Liver (tissue), 9 donors: ENCODE measurements around the gene NUP42. TPM values are rescaled to one million over a fixed set of nuclear protein-coding genes. Genes with fewer than 3 reads are reported as not detected.

ENCODE experiments used
- DNase-seq: peaks from one replicate; pipeline ENCODE4 v3.0.0-alpha.2; 2017; ENCODE audit warnings: low spot score
- H3K27ac ChIP-seq, 2 donors: one replicate each; pipeline ENCODE4 v1.7.0; 2013; ENCODE audit warnings: inconsistent platforms in 2 of 2, low read length in 2 of 2, control low read depth in 1 of 2, low read depth in 1 of 2, mild to moderate bottlenecking in 1 of 2
- H3K27me3 ChIP-seq, 4 donors: one replicate each; pipeline versions ENCODE4 v1.6.1 to v1.7.0; 2013; ENCODE audit warnings: low read length in 3 of 4, inconsistent platforms in 1 of 4, mild to moderate bottlenecking in 1 of 4, moderate library complexity in 1 of 4; ENCODE audit not compliant: control insufficient read depth in 4 of 4, insufficient read depth in 4 of 4
- H3K36me3 ChIP-seq, 4 donors: one replicate each; pipeline versions ENCODE4 v1.6.1 to v1.7.0; 2013; ENCODE audit warnings: low read length in 3 of 4, mild to moderate bottlenecking in 3 of 4, low read depth in 1 of 4, moderate library complexity in 1 of 4; ENCODE audit not compliant: control insufficient read depth in 4 of 4, insufficient read depth in 3 of 4
- H3K4me1 ChIP-seq, 4 donors: one replicate each; pipeline versions ENCODE4 v1.6.1 to v1.7.0; 2013; ENCODE audit warnings: low read length in 3 of 4, mild to moderate bottlenecking in 3 of 4, moderate library complexity in 1 of 4; ENCODE audit not compliant: control insufficient read depth in 4 of 4, insufficient read depth in 4 of 4
- H3K4me3 ChIP-seq, 3 donors: one replicate each; pipeline versions ENCODE4 v1.6.1 to v1.7.0; 2013; ENCODE audit warnings: low read length in 3 of 3, control low read depth in 1 of 3, low read depth in 1 of 3, mild to moderate bottlenecking in 1 of 3
- H3K9ac ChIP-seq, 2 donors: one replicate each; pipeline ENCODE4 v1.7.0; 2013; ENCODE audit warnings: low read length in 2 of 2, mild to moderate bottlenecking in 2 of 2, moderate library complexity in 2 of 2, control low read depth in 1 of 2, low read depth in 1 of 2
- H3K9me3 ChIP-seq, 4 donors: one replicate each; pipeline versions ENCODE4 v1.6.1 to v1.7.0; 2013; ENCODE audit warnings: low read length in 3 of 4; ENCODE audit not compliant: control insufficient read depth in 4 of 4
- ATF3 ChIP-seq: IDR thresholded peaks from 2 replicates; pipeline ENCODE4 v1.6.1; 2016; ENCODE audit warnings: antibody characterized with exemption
- CTCF ChIP-seq: fragments of 150-350 bp; IDR thresholded peaks from 2 replicates; pipeline ENCODE4 v1.5.1; 2017; ENCODE audit warnings: improper control_type of control experiment, low read depth, low read length; ENCODE audit not compliant: missing input control
- EGR1 ChIP-seq, 2 donors: IDR thresholded peaks; 2 replicates each; pipeline ENCODE4 v1.6.1; 2016 to 2018; ENCODE audit warnings: antibody characterized with exemption in 2 of 2, low read depth in 2 of 2
- FOXA1 ChIP-seq: IDR thresholded peaks from 2 replicates; pipeline ENCODE4 v1.6.1; 2016; ENCODE audit warnings: antibody characterized with exemption
- FOXA2 ChIP-seq: IDR thresholded peaks from 2 replicates; pipeline ENCODE4 v1.6.1; 2016; ENCODE audit warnings: antibody characterized with exemption
- GABPA ChIP-seq, 2 donors: IDR thresholded peaks in 1 of 2; conservative IDR thresholded peaks in 1 of 2; 2 replicates each; pipeline ENCODE4 v1.6.1; 2016; ENCODE audit warnings: antibody characterized with exemption in 2 of 2, mild to moderate bottlenecking in 1 of 2, moderate library complexity in 1 of 2
- HNF4A ChIP-seq, 2 donors: conservative IDR thresholded peaks; 2 replicates each; pipeline ENCODE4 v1.6.1; 2016; ENCODE audit warnings: antibody characterized with exemption in 2 of 2, mild to moderate bottlenecking in 2 of 2
- JUND ChIP-seq, 2 donors: IDR thresholded peaks; 2 replicates each; pipeline ENCODE4 v1.6.1; 2016; ENCODE audit warnings: antibody characterized with exemption in 2 of 2
- MAX ChIP-seq: IDR thresholded peaks from 2 replicates; pipeline ENCODE4 v1.6.1; 2016; ENCODE audit warnings: antibody characterized with exemption
- NR2F2 ChIP-seq: IDR thresholded peaks from 2 replicates; pipeline ENCODE4 v1.6.1; 2016; ENCODE audit warnings: antibody characterized with exemption
- RAD21 ChIP-seq, 2 donors: IDR thresholded peaks; 2 replicates each; pipeline ENCODE4 v1.6.1; 2016; ENCODE audit warnings: antibody characterized with exemption in 2 of 2, mild to moderate bottlenecking in 2 of 2
- RXRA ChIP-seq, 2 donors: IDR thresholded peaks; 2 replicates each; pipeline ENCODE4 v1.6.1; 2017 to 2018; ENCODE audit warnings: antibody characterized with exemption in 2 of 2, mild to moderate bottlenecking in 1 of 2
- YY1 ChIP-seq: IDR thresholded peaks from 2 replicates; pipeline ENCODE4 v1.6.1; 2016; ENCODE audit warnings: antibody characterized with exemption, mild to moderate bottlenecking
- WGBS: extraction: QIAGEN DNeasy Blood & Tissue Kit; methylation state at CpG from one replicate; pipeline ENCODE4 v1.1.7; 2013; 5-methylcytosine and 5-hydroxymethylcytosine counted together
- polyA plus RNA-seq, 2 donors: library from polyadenylated mRNA; stranded (reverse) in 1 of 2; unstranded in 1 of 2; fragments of 200-250 nt in 1 of 2; fragments of >200 nt in 1 of 2; fragmentation: Nextera tagmentation in 1 of 2; extraction: Ambion mirVana in 1 of 2; gene quantifications; one replicate each; pipeline versions ENCODE4 v1.2.1 to v1.2.3, GENCODE V29; 2013 to 2015
- total RNA-seq, 2 donors: library from RNA; depleted of rRNA; stranded (reverse); fragments of >200 nt; gene quantifications; one replicate each; pipeline ENCODE4 v1.2.3, GENCODE V29; 2014
- TF ChIP-seq, protein P1 (sequence below): IDR thresholded peaks from 2 replicates; pipeline ENCODE4 v1.6.1; 2016; ENCODE audit warnings: antibody characterized with exemption, mild to moderate bottlenecking
- donor health status: healthy.
- donor health status: healthy.
- donor health status: healthy.
- donor health status: healthy.
- donor health status: healthy.

NUP42 gene
- total and polyA plus RNA-seq, 4 donors, result 11.9 to 35.8 (median 18.3) TPM

DNA sequence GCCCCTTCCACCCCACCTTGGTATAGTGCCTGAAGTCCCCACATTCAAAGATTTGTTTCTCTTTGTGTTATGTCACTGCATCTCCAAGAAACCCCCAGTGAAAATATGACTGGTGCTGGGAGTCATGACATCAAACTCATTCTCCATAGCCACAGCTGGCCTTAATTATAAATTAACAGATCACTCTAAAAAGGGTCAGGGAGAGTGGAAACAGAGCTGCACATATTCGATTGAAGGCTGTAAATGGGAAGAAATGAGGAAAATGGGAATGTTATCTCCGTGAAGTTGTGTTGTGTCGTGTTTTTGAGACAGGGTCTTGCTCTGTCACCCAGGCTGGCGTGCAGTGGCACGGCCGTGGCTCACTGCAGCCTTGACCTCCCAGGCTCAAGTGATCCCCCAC is 24.2 kb upstream of the NUP42 start:
- Histone ChIP-seq H3K4me3 (no peak overlapping the region), H3K36me3 (peaks cover 0 to 9% (median 2%) of the 10 kb centered on the region in 4 donors), H3K27ac (no peak overlapping the region), H3K9ac (no peak overlapping the region), H3K27me3 (no peaks in the 10 kb centered on the region), H3K4me1 (no peaks in the 10 kb centered on the region), H3K9me3 (no peaks in the 10 kb centered on the region)
- DNase-seq, result no peak
- 81% methylated on average over 6 of the region's 6 CpGs for WGBS
- no peak for TF ChIP-seq CTCF
- no peak for TF ChIP-seq NR2F2
- no peak for TF ChIP-seq HNF4A (conservative IDR thresholded peaks at IDR 0.05)
- TF ChIP-seq, protein P1, sequence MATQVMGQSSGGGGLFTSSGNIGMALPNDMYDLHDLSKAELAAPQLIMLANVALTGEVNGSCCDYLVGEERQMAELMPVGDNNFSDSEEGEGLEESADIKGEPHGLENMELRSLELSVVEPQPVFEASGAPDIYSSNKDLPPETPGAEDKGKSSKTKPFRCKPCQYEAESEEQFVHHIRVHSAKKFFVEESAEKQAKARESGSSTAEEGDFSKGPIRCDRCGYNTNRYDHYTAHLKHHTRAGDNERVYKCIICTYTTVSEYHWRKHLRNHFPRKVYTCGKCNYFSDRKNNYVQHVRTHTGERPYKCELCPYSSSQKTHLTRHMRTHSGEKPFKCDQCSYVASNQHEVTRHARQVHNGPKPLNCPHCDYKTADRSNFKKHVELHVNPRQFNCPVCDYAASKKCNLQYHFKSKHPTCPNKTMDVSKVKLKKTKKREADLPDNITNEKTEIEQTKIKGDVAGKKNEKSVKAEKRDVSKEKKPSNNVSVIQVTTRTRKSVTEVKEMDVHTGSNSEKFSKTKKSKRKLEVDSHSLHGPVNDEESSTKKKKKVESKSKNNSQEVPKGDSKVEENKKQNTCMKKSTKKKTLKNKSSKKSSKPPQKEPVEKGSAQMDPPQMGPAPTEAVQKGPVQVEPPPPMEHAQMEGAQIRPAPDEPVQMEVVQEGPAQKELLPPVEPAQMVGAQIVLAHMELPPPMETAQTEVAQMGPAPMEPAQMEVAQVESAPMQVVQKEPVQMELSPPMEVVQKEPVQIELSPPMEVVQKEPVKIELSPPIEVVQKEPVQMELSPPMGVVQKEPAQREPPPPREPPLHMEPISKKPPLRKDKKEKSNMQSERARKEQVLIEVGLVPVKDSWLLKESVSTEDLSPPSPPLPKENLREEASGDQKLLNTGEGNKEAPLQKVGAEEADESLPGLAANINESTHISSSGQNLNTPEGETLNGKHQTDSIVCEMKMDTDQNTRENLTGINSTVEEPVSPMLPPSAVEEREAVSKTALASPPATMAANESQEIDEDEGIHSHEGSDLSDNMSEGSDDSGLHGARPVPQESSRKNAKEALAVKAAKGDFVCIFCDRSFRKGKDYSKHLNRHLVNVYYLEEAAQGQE, result no peak
- no peak for TF ChIP-seq EGR1 (IDR thresholded peaks at IDR 0.05; ENCODE audit: low read depth in 2 of 2)
- no peak for TF ChIP-seq ATF3

GRCh38 chr7:23158546-23158945 is 23.3 kb upstream of the NUP42 start:
- no peak overlapping the region for H3K27ac ChIP-seq
- WGBS, result 98% methylated on average over 2 of the region's 2 CpGs
- H3K4me1 ChIP-seq, result no peaks in the 10 kb centered on the region
- H3K4me3 ChIP-seq, result no peak overlapping the region
- H3K9me3 ChIP-seq, result no peaks in the 10 kb centered on the region
- H3K9ac ChIP-seq, result no peak overlapping the region
- peaks cover 0 to 4% (median 1%) of the 10 kb centered on the region in 4 donors for H3K36me3 ChIP-seq
- no peak for TF ChIP-seq FOXA1
- no peak for TF ChIP-seq CTCF
- TF ChIP-seq NR2F2, result no peak
- TF ChIP-seq GABPA (IDR thresholded peaks at IDR 0.05 in 1 of 2, conservative IDR thresholded peaks at IDR 0.05 in 1 of 2), result no peak
- no peak for TF ChIP-seq EGR1 (IDR thresholded peaks at IDR 0.05; ENCODE audit: low read depth in 2 of 2)
- no peak for TF ChIP-seq YY1
- no peak for TF ChIP-seq RAD21 (IDR thresholded peaks at IDR 0.05)
- no peak for TF ChIP-seq RXRA (IDR thresholded peaks at IDR 0.05)
- no peak for TF ChIP-seq JUND (IDR thresholded peaks at IDR 0.05)
- no peak for TF ChIP-seq FOXA2
- no peak for TF ChIP-seq HNF4A (conservative IDR thresholded peaks at IDR 0.05)
- no peak for TF ChIP-seq MAX
- TF ChIP-seq, protein P1, result no peak
- no peak for DNase-seq
- H3K27me3 ChIP-seq, result no peaks in the 10 kb centered on the region
